GM21381 (cell line): ENCODE measurements around the gene SLC38A2.
"Not testable (repeated sequence)": the region's sequence is repeated elsewhere in the genome, so short reads cannot be mapped to it uniquely, and the experiment has no call there.

Source experiments
- ATAC-seq: cut with Tn5 transposase; IDR thresholded peaks from one replicate; pipeline ENCODE4 v1.9.1; 2021; ENCODE audit warnings: mild to moderate bottlenecking, moderate library complexity; ENCODE audit not compliant: unreplicated experiment

SLC38A2 gene

DNA sequence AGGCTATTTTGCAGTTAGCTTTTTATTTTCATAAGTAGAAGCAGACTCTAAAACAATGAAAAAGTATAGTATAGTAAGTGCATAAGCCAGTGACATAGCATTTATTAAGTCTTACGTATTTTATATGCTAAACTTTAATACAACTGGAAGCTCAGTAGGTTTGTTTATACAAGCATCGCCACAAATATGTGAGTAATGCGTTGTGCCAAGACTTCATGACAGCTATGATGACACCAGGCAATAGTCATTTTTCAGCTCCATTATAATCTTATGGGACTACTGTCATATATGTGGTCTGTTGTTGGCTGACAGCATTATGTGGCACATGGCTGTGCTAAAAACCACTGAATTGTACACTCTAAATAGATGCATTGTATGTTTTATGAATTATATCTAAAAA, 40.3 kb downstream of the SLC38A2 start:
- no peak for ATAC-seq

- ATAC-seq = not testable (repeated sequence)
Measured at GRCh38 chr12:46325075-46325474, 47.5 kb downstream of the SLC38A2 start.

GRCh38 chr12:46320731-46321130, 51.8 kb downstream of the SLC38A2 start:
- no peak for ATAC-seq

- ATAC-seq = no peak
Measured at GRCh38 chr12:46318037-46318436, 54.5 kb downstream of the SLC38A2 start.
